Hepatocyte (in vitro differentiated cells): ENCODE data around the gene ZNF804A. TPM values are rescaled to one million over a fixed set of nuclear protein-coding genes. Genes with fewer than 3 reads are reported as not detected.

Experiments
- DNase-seq: peaks from one replicate; pipeline ENCODE4 v3.0.0-alpha.2; 2016; ENCODE audit warnings: low spot score
- H2AFZ ChIP-seq: fragments of 200-600 bp; sonication (generic); 2 replicates; pipeline ENCODE4 v1.6.0; 2016; ENCODE audit warnings: antibody characterized with exemption, mild to moderate bottlenecking
- H3K27ac ChIP-seq: fragments of 200-600 bp; sonication (generic); 2 replicates; pipeline ENCODE4 v1.5.1; 2016; ENCODE audit warnings: mild to moderate bottlenecking
- H3K27me3 ChIP-seq: fragments of 200-600 bp; sonication (generic); 2 replicates; pipeline ENCODE4 v1.6.1; 2016
- H3K36me3 ChIP-seq: fragments of 200-600 bp; sonication (generic); replicated peaks from 2 replicates; pipeline ENCODE4 v1.5.1; 2016; ENCODE audit warnings: low read depth; ENCODE audit not compliant: insufficient read depth
- H3K4me1 ChIP-seq: fragments of 200-600 bp; sonication (generic); 2 replicates; pipeline ENCODE4 v1.5.1; 2016; ENCODE audit warnings: mild to moderate bottlenecking, moderate library complexity; ENCODE audit not compliant: insufficient read depth
- H3K4me2 ChIP-seq: fragments of 200-600 bp; sonication (generic); 2 replicates; pipeline ENCODE4 v1.6.0; 2016
- H3K4me3 ChIP-seq: fragments of 200-600 bp; sonication (generic); 2 replicates; pipeline ENCODE4 v1.5.1; 2016; ENCODE audit warnings: mild to moderate bottlenecking
- H3K79me2 ChIP-seq: fragments of 200-600 bp; sonication (generic); 2 replicates; pipeline ENCODE4 v1.6.0; 2017; ENCODE audit warnings: mild to moderate bottlenecking
- H3K9me2 ChIP-seq: fragments of 200-600 bp; sonication (generic); replicated peaks from 2 replicates; pipeline ENCODE4 v1.6.0; 2017; ENCODE audit warnings: mild to moderate bottlenecking; ENCODE audit not compliant: insufficient read depth
- H3K9me3 ChIP-seq: fragments of 200-600 bp; sonication (generic); 2 replicates; pipeline ENCODE4 v1.5.1; 2016; ENCODE audit warnings: low read depth, mild to moderate bottlenecking
- H4K20me1 ChIP-seq: fragments of 200-600 bp; sonication (generic); 2 replicates; pipeline ENCODE4 v1.6.0; 2016; ENCODE audit warnings: mild to moderate bottlenecking; ENCODE audit not compliant: insufficient read depth, poor library complexity, severe bottlenecking
- EZH2 ChIP-seq: fragments of 200-600 bp; sonication (generic); IDR thresholded peaks from 2 replicates; pipeline ENCODE4 v1.6.1; 2016; ENCODE audit warnings: antibody characterized with exemption, mild to moderate bottlenecking, borderline replicate concordance
- EZH2phosphoT487 ChIP-seq: fragments of 200-600 bp; sonication (generic); IDR thresholded peaks from one replicate; pipeline ENCODE4 v1.6.1; 2018; ENCODE audit warnings: antibody characterized with exemption, mild to moderate bottlenecking, low read depth, moderate library complexity; ENCODE audit not compliant: unreplicated experiment, severe bottlenecking
- WGBS: methylation state at CpG from one replicate; pipeline ENCODE4 v1.1.6; 2016; ENCODE audit warnings: low lambda C conversion rate; ENCODE audit errors: missing lambda C conversion rate; 5-methylcytosine and 5-hydroxymethylcytosine counted together
- polyA plus RNA-seq: library from polyadenylated mRNA; unstranded; fragments of >200 nt; fragmentation: Nextera tagmentation; extraction: Ambion mirVana; gene quantifications from 2 replicates; pipeline ENCODE4 v1.2.1, GENCODE V29; 2016
- total RNA-seq: library from RNA; depleted of rRNA; stranded (reverse); fragments of >200 nt; gene quantifications from 2 replicates; pipeline ENCODE4 v1.2.3, GENCODE V29; 2014
- TF ChIP-seq, protein P1 (sequence below): fragments of 200-600 bp; sonication (generic); IDR thresholded peaks from 2 replicates; pipeline ENCODE4 v1.5.1; 2016; ENCODE audit warnings: antibody characterized with exemption, mild to moderate bottlenecking; ENCODE audit not compliant: poor library complexity

ZNF804A gene
- total and polyA plus RNA-seq, 2 experiments from 2014 or later = 1.7 to 2.3 TPM

DNA sequence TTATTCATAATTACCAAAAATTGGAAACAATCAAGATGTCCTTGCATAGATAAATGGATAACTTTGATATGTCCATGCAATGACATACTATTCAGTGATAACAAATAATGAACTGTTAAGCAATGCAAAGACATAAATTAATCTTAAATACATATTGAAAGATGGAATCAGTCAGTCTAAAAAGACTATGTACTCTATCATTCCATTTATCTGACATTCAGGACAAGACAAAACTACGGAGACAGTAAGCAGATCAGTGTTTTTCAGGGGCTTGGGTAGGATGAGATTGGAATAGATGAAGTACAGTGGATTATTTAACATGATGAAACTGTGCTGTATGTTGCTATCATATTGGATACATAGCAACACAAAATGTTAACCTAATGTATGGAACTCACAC is 21.3 kb upstream of the ZNF804A start:
- Histone ChIP-seq H3K27ac (no peak overlapping the region), H4K20me1 (no peaks in the 10 kb centered on the region), H3K4me2 (no peak overlapping the region), H2AFZ (no peak overlapping the region), H3K9me2 (no peaks in the 10 kb centered on the region), H3K79me2 (no peaks in the 10 kb centered on the region), H3K9me3 (no peaks in the 10 kb centered on the region), H3K36me3 (no peaks in the 10 kb centered on the region), H3K4me1 (no peaks in the 10 kb centered on the region), H3K4me3 (no peak overlapping the region), H3K27me3 (no peaks in the 10 kb centered on the region)
- no peak for DNase-seq
- TF ChIP-seq, protein P1, sequence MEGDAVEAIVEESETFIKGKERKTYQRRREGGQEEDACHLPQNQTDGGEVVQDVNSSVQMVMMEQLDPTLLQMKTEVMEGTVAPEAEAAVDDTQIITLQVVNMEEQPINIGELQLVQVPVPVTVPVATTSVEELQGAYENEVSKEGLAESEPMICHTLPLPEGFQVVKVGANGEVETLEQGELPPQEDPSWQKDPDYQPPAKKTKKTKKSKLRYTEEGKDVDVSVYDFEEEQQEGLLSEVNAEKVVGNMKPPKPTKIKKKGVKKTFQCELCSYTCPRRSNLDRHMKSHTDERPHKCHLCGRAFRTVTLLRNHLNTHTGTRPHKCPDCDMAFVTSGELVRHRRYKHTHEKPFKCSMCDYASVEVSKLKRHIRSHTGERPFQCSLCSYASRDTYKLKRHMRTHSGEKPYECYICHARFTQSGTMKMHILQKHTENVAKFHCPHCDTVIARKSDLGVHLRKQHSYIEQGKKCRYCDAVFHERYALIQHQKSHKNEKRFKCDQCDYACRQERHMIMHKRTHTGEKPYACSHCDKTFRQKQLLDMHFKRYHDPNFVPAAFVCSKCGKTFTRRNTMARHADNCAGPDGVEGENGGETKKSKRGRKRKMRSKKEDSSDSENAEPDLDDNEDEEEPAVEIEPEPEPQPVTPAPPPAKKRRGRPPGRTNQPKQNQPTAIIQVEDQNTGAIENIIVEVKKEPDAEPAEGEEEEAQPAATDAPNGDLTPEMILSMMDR = no peak
- TF ChIP-seq EZH2phosphoT487 (no peak), EZH2 (no peak)
- 97% methylated on average over 1 of the region's 1 CpG for WGBS

DNA sequence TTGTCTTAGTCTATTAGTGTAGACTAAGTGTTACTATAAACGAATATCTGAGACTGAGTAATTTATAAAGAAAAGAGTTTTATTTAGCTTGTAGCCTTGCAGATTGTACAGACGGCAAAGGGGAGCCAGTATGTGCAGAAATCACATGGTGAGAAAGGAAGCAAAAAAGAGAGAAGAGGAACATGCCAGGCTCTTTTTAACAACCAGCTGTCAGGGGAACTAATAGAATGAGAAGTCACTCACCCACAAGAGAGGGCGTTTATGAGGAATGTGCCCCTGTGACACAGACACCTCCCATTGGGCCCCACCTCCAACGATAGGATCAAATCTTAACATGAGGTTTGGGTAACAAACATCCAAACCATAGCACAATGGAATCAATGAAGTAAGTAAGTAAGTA is 20.6 kb upstream of the ZNF804A start:
- no peaks in the 10 kb centered on the region for H3K9me2 ChIP-seq
- H3K27me3 ChIP-seq = no peaks in the 10 kb centered on the region
- no peak overlapping the region for H3K4me3 ChIP-seq
- DNase-seq = no peak
- TF ChIP-seq EZH2phosphoT487 (no peak), EZH2 (no peak)
- TF ChIP-seq, protein P1 = no peak
- 79% methylated on average over 4 of the region's 4 CpGs for WGBS
- no peak overlapping the region for H3K4me2 ChIP-seq
- no peaks in the 10 kb centered on the region for H3K79me2 ChIP-seq
- H4K20me1 ChIP-seq = no peaks in the 10 kb centered on the region
- no peaks in the 10 kb centered on the region for H3K9me3 ChIP-seq
- H3K36me3 ChIP-seq = no peaks in the 10 kb centered on the region
- no peaks in the 10 kb centered on the region for H3K4me1 ChIP-seq
- H3K27ac ChIP-seq = no peak overlapping the region
- H2AFZ ChIP-seq = no peak overlapping the region

DNA sequence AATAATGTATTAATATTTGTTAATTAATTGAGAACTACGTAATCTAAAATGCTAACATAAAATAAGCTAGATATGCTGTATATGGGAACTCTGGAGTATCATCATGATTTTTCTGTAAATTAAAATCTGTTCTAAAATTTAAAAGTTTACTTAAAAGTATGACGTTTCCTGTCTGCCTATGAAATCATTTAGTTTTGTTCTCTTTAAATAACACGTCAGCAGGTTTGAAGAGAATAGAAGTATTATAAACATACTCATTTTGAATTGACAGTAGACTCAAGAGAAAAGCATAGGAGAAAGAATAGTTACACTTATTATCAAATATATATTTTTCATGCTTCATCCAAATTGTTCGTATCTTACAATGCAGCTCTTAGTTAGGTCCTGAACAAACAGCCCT is 19.1 kb upstream of the ZNF804A start:
- Histone ChIP-seq H3K27ac (no peak overlapping the region), H2AFZ (no peak overlapping the region), H3K4me3 (no peak overlapping the region), H3K9me3 (no peaks in the 10 kb centered on the region), H3K36me3 (no peaks in the 10 kb centered on the region), H3K9me2 (no peaks in the 10 kb centered on the region), H3K4me2 (no peak overlapping the region), H3K79me2 (no peaks in the 10 kb centered on the region), H4K20me1 (no peaks in the 10 kb centered on the region), H3K27me3 (no peaks in the 10 kb centered on the region), H3K4me1 (no peaks in the 10 kb centered on the region)
- DNase-seq = no peak
- 92% methylated on average over 4 of the region's 4 CpGs for WGBS
- TF ChIP-seq EZH2 (no peak), EZH2phosphoT487 (no peak)
- TF ChIP-seq, protein P1 = no peak

DNA sequence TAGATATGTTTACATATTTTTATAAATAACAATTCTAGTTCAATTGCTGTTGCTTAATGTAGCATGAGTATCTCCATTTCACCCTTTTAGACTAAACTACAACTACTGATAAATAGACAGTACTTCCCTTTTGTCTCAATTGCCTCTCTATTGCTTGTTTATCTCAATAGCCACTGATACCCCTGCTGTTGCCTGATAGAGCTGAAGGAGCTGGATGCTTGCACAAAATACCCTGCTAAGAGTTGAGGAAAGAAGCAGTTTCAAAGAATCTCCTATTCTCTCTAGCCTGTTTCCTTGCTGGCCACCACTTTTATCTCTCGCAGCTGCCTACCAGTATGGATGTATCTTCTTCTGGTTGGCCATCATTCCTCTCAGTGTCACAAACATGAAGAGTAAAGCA is 16.9 kb upstream of the ZNF804A start:
- Histone ChIP-seq H3K9me2 (no peaks in the 10 kb centered on the region), H3K79me2 (no peaks in the 10 kb centered on the region), H3K4me1 (no peaks in the 10 kb centered on the region), H2AFZ (no peak overlapping the region), H3K27me3 (no peaks in the 10 kb centered on the region), H3K9me3 (no peaks in the 10 kb centered on the region), H4K20me1 (no peaks in the 10 kb centered on the region), H3K36me3 (no peaks in the 10 kb centered on the region), H3K4me3 (no peak overlapping the region), H3K27ac (no peak overlapping the region), H3K4me2 (no peak overlapping the region)
- 74% methylated on average over 1 of the region's 1 CpG for WGBS
- no peak for DNase-seq
- TF ChIP-seq, protein P1 = no peak
- TF ChIP-seq EZH2 (no peak), EZH2phosphoT487 (no peak)
